HepG2 (cell line): Measurements from ENCODE around the gene FAM117A. TPM values are rescaled to one million over a fixed set of nuclear protein-coding genes. Genes with fewer than 3 reads are reported as not detected.

ENCODE experiments used
- ATM ChIP-seq: fragments of 450-650 bp; IDR thresholded peaks from 2 replicates; pipeline ENCODE4 v1.7.1; 2017; ENCODE audit warnings: mild to moderate bottlenecking, borderline replicate concordance
- HMGA1 ChIP-seq: sonication (generic); formaldehyde crosslinking; conservative IDR thresholded peaks from 2 replicates; pipeline ENCODE4 v1.4.0; 2020; ENCODE audit warnings: missing genetic modification reagents
- HOXA3 ChIP-seq: sonication (generic); formaldehyde crosslinking; IDR thresholded peaks from 2 replicates; pipeline ENCODE4 v1.5.0; 2020; ENCODE audit warnings: missing genetic modification reagents
- REXO4 ChIP-seq: sonication (generic); formaldehyde crosslinking; IDR thresholded peaks from 2 replicates; pipeline ENCODE4 v1.8.0; 2022; ENCODE audit warnings: missing genetic modification reagents, mild to moderate bottlenecking, borderline replicate concordance
- ZFP90 ChIP-seq: sonication (generic); formaldehyde crosslinking; IDR thresholded peaks from 2 replicates; pipeline ENCODE4 v1.8.0; 2022; ENCODE audit warnings: missing genetic modification reagents, mild to moderate bottlenecking, inconsistent platforms, borderline replicate concordance
- ZNF207 ChIP-seq: fragments of 450-650 bp; IDR thresholded peaks from 2 replicates; pipeline ENCODE4 v1.6.1; 2016; ENCODE audit warnings: antibody characterized with exemption, borderline replicate concordance
- ZNF281 ChIP-seq: sonication (generic); formaldehyde crosslinking; IDR thresholded peaks from 2 replicates; pipeline ENCODE4 v1.4.0; 2020; ENCODE audit warnings: missing genetic modification reagents, borderline replicate concordance
- ZNF3 ChIP-seq: IDR thresholded peaks from 2 replicates; pipeline ENCODE4 v1.7.0; 2017; ENCODE audit warnings: inconsistent platforms
- ZNF335 ChIP-seq: sonication (generic); formaldehyde crosslinking; IDR thresholded peaks from 2 replicates; pipeline ENCODE4 v1.4.0; 2020; ENCODE audit warnings: missing genetic modification reagents
- ZNF530 ChIP-seq: sonication (generic); formaldehyde crosslinking; IDR thresholded peaks from 2 replicates; pipeline ENCODE4 v1.5.0; 2020; ENCODE audit warnings: low read depth, mild to moderate bottlenecking, missing genetic modification reagents
- ZNF546 ChIP-seq: sonication (generic); formaldehyde crosslinking; conservative IDR thresholded peaks from 2 replicates; pipeline ENCODE4 v1.8.1; 2023; ENCODE audit warnings: mild to moderate bottlenecking, missing genetic modification reagents
- ZNF614 ChIP-seq: IDR thresholded peaks from 2 replicates; pipeline ENCODE4 v1.6.1; 2018; ENCODE audit warnings: missing biosample characterization, missing genetic modification reagents, inconsistent platforms, borderline replicate concordance
- ZNF720 ChIP-seq: sonication (generic); formaldehyde crosslinking; IDR thresholded peaks from 2 replicates; pipeline ENCODE4 v1.4.0; 2020; ENCODE audit warnings: missing genetic modification reagents
- polyA plus RNA-seq, 8 experiments: library from polyadenylated mRNA; depleted of rRNA in 3 of 8; stranded (reverse) in 7 of 8; unstranded in 1 of 8; fragments of >200 nt; fragmentation: Illumina TruSeq in 4 of 8; extraction: Trizol in 4 of 8; gene quantifications; 2 replicates each; pipeline versions ENCODE4 v1.2.1 to v1.2.3, GENCODE V29; 2011 to 2016; ENCODE audit warnings: low read depth in 4 of 8, missing spikeins in 1 of 8, mixed read lengths in 1 of 8; ENCODE audit not compliant: insufficient read depth in 1 of 8
- total RNA-seq, 5 experiments: library from RNA; depleted of rRNA; stranded (reverse); fragments of >200 nt; fragmentation: Illumina TruSeq; extraction: Trizol; gene quantifications; 2 replicates each; pipeline ENCODE4 v1.2.3, GENCODE V29; 2016; ENCODE audit warnings: low read depth in 1 of 5
- TF ChIP-seq, protein P1 (sequence below): sonication (generic); formaldehyde crosslinking; IDR thresholded peaks from 2 replicates; pipeline ENCODE4 v1.9.0; 2021; ENCODE audit warnings: missing genetic modification reagents, borderline replicate concordance
- TF ChIP-seq, protein P2 (sequence below): sonication (generic); formaldehyde crosslinking; IDR thresholded peaks from 2 replicates; pipeline ENCODE4 v1.4.0; 2020; ENCODE audit warnings: missing genetic modification reagents
- TF ChIP-seq, protein P3 (sequence below): sonication (generic); formaldehyde crosslinking; IDR thresholded peaks from 2 replicates; pipeline ENCODE4 v1.8.0; 2022; ENCODE audit warnings: mild to moderate bottlenecking, missing genetic modification reagents
- TF ChIP-seq, protein P4 (sequence below): sonication (generic); formaldehyde crosslinking; IDR thresholded peaks from 2 replicates; pipeline ENCODE4 v1.4.0; 2020; ENCODE audit warnings: missing genetic modification reagents, borderline replicate concordance
- TF ChIP-seq, protein P5 (sequence below): sonication (generic); formaldehyde crosslinking; IDR thresholded peaks from 2 replicates; pipeline ENCODE4 v1.5.0; 2020; ENCODE audit warnings: missing genetic modification reagents

FAM117A gene
- total and polyA plus RNA-seq, 2 of the 13 experiments (the other 11 are each of a cell fraction or from before 2014, with no cell fraction given): 12.1 to 19.8 TPM

DNA sequence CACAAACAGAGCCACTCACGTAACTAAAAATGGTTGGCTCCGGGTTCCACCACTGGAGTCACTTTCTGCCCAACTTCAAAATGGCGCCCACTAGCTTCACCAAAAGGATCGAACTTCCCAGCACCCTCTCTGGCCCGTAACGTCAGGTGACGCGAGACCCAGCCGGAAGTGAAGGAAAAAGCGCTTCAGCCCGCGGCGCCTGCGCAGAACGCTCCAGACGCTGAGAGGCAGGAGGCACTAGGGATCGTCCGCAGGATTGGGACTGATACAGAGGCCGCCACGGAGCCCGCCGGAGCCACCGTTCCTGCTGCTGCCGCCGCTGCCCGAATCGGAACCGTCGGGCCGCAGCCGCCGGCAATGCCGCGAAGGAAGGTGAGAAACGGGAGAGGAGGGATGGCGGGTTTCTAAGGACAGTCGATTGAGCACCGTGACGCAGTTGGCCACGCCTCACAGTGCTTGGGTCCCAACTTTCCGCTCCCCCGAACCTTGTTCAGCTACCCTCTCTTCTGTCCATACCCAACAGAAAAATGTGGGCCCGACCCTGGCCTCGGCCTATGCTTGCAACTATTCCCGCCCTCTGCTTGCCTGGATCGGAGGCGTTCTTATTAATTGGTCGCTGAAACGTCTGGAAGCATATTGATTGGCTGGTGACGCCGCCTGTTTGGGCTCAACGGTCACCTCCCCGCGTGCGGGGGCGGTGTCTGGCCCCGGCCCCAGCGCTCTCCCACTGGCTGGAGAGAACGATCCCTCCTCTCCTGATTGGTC is 24.7 kb upstream of the FAM117A start, which contains the start of gene KAT7 (continued):
- TF ChIP-seq, protein P1, sequence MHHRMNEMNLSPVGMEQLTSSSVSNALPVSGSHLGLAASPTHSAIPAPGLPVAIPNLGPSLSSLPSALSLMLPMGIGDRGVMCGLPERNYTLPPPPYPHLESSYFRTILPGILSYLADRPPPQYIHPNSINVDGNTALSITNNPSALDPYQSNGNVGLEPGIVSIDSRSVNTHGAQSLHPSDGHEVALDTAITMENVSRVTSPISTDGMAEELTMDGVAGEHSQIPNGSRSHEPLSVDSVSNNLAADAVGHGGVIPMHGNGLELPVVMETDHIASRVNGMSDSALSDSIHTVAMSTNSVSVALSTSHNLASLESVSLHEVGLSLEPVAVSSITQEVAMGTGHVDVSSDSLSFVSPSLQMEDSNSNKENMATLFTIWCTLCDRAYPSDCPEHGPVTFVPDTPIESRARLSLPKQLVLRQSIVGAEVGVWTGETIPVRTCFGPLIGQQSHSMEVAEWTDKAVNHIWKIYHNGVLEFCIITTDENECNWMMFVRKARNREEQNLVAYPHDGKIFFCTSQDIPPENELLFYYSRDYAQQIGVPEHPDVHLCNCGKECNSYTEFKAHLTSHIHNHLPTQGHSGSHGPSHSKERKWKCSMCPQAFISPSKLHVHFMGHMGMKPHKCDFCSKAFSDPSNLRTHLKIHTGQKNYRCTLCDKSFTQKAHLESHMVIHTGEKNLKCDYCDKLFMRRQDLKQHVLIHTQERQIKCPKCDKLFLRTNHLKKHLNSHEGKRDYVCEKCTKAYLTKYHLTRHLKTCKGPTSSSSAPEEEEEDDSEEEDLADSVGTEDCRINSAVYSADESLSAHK (CRISPR knock-in tag): 0 out of 2 replicates have a peak, but pooled peaks have one; percentile 28
- no peak for TF ChIP-seq ZNF281 (CRISPR knock-in tag)
- TF ChIP-seq, protein P2, sequence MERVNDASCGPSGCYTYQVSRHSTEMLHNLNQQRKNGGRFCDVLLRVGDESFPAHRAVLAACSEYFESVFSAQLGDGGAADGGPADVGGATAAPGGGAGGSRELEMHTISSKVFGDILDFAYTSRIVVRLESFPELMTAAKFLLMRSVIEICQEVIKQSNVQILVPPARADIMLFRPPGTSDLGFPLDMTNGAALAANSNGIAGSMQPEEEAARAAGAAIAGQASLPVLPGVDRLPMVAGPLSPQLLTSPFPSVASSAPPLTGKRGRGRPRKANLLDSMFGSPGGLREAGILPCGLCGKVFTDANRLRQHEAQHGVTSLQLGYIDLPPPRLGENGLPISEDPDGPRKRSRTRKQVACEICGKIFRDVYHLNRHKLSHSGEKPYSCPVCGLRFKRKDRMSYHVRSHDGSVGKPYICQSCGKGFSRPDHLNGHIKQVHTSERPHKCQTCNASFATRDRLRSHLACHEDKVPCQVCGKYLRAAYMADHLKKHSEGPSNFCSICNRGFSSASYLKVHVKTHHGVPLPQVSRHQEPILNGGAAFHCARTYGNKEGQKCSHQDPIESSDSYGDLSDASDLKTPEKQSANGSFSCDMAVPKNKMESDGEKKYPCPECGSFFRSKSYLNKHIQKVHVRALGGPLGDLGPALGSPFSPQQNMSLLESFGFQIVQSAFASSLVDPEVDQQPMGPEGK (CRISPR knock-in tag): peak; percentile 75; the same call in 1 of the 2 replicates
- TF ChIP-seq ZNF530 (CRISPR knock-in tag): no peak
- no peak for TF ChIP-seq ATM
- peak; percentile 76; the same call in 1 of the 2 replicates for TF ChIP-seq ZNF546 (CRISPR knock-in tag)
- peak; percentile 97 for TF ChIP-seq ZNF335 (CRISPR knock-in tag)
- no peak for TF ChIP-seq ZNF3 (CRISPR knock-in tag)
- TF ChIP-seq, protein P3, sequence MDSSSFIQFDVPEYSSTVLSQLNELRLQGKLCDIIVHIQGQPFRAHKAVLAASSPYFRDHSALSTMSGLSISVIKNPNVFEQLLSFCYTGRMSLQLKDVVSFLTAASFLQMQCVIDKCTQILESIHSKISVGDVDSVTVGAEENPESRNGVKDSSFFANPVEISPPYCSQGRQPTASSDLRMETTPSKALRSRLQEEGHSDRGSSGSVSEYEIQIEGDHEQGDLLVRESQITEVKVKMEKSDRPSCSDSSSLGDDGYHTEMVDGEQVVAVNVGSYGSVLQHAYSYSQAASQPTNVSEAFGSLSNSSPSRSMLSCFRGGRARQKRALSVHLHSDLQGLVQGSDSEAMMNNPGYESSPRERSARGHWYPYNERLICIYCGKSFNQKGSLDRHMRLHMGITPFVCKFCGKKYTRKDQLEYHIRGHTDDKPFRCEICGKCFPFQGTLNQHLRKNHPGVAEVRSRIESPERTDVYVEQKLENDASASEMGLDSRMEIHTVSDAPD (CRISPR knock-in tag): no peak
- TF ChIP-seq, protein P4, sequence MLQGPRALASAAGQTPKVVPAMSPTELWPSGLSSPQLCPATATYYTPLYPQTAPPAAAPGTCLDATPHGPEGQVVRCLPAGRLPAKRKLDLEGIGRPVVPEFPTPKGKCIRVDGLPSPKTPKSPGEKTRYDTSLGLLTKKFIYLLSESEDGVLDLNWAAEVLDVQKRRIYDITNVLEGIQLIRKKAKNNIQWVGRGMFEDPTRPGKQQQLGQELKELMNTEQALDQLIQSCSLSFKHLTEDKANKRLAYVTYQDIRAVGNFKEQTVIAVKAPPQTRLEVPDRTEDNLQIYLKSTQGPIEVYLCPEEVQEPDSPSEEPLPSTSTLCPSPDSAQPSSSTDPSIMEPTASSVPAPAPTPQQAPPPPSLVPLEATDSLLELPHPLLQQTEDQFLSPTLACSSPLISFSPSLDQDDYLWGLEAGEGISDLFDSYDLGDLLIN (CRISPR knock-in tag): peak; percentile 84; the same call in 1 of the 2 replicates
- peak; percentile 63; the same call in 1 of the 2 replicates for TF ChIP-seq ZNF614 (CRISPR knock-in tag)
- TF ChIP-seq REXO4 (CRISPR knock-in tag): no peak
- TF ChIP-seq HMGA1 (CRISPR knock-in tag): no peak
- 0 out of 2 replicates have a peak, but pooled peaks have one; percentile 43 for TF ChIP-seq ZFP90 (CRISPR knock-in tag)
- TF ChIP-seq ZNF720: no peak
- TF ChIP-seq ZNF207: no peak
- TF ChIP-seq HOXA3 (CRISPR knock-in tag): peak; percentile 100
- TF ChIP-seq, protein P5, sequence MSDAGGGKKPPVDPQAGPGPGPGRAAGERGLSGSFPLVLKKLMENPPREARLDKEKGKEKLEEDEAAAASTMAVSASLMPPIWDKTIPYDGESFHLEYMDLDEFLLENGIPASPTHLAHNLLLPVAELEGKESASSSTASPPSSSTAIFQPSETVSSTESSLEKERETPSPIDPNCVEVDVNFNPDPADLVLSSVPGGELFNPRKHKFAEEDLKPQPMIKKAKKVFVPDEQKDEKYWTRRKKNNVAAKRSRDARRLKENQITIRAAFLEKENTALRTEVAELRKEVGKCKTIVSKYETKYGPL (CRISPR knock-in tag): no peak; the same call in 1 of the 2 replicates
